OCI-LY3 (cell line): Measurements from ENCODE around the gene NCEH1.

ENCODE experiments used
- H2AFZ ChIP-seq: fragments of 200-600, 300-600 bp; shearing (Covaris generic); 2 replicates; pipeline ENCODE4 v1.6.0; 2014; ENCODE audit warnings: antibody characterized with exemption, low read depth, low read length
- H3K27ac ChIP-seq: fragments of 200-600, 300-600 bp; sonication (generic); 2 replicates; pipeline ENCODE4 v1.5.1; 2014; ENCODE audit warnings: mild to moderate bottlenecking, low read length, moderate library complexity, mixed read lengths
- H3K27me3 ChIP-seq: fragments of 200-600, 300-600 bp; sonication (generic); 2 replicates; pipeline ENCODE4 v1.6.1; 2014; ENCODE audit warnings: low read depth, low read length, mixed read lengths
- H3K36me3 ChIP-seq: fragments of 200-600, 300-600 bp; sonication (generic); replicated peaks from 2 replicates; pipeline ENCODE3; 2014; ENCODE audit warnings: low read depth, low read length, mixed read lengths
- H3K4me1 ChIP-seq: fragments of 300-600, 200-600 bp; sonication (generic); 2 replicates; pipeline ENCODE4 v1.6.1; 2014; ENCODE audit warnings: low read length, mixed read lengths
- H3K4me2 ChIP-seq: fragments of 200-600, 300-600 bp; sonication (generic); 2 replicates; pipeline ENCODE4 v1.6.1; 2014; ENCODE audit warnings: low read length, mixed read lengths
- H3K4me3 ChIP-seq: fragments of 300-600, 200-600 bp; sonication (generic); 2 replicates; pipeline ENCODE4 v1.5.1; 2014; ENCODE audit warnings: antibody characterized with exemption, mild to moderate bottlenecking, low read length, moderate library complexity
- H3K79me2 ChIP-seq: fragments of 300-600, 200-600 bp; shearing (Covaris generic); 2 replicates; pipeline ENCODE4 v1.6.1; 2014; ENCODE audit warnings: mild to moderate bottlenecking, low read length, mixed read lengths
- H3K9ac ChIP-seq: fragments of 300-600, 200-600 bp; shearing (Covaris generic); 2 replicates; pipeline ENCODE4 v1.6.0; 2014; ENCODE audit warnings: mild to moderate bottlenecking, low read length, moderate library complexity
- H3K9me3 ChIP-seq: fragments of 200-600, 300-600 bp; shearing (Covaris generic); 2 replicates; pipeline ENCODE4 v1.6.1; 2014; ENCODE audit warnings: low read length, mixed read lengths; ENCODE audit not compliant: insufficient read depth
- H4K20me1 ChIP-seq: fragments of 200-600, 300-600 bp; sonication (generic); 2 replicates; pipeline ENCODE4 v1.6.1; 2016; ENCODE audit warnings: low read length, mixed read lengths; ENCODE audit not compliant: insufficient read depth
- CTCF ChIP-seq: fragments of 200-600, 300-600 bp; sonication (generic); IDR thresholded peaks from 2 replicates; pipeline ENCODE4 v1.5.1; 2014; ENCODE audit warnings: antibody characterized with exemption, low read length, low read depth
- EZH2phosphoT487 ChIP-seq: fragments of 200-600 bp; shearing (Covaris generic); IDR thresholded peaks from 2 replicates; pipeline ENCODE4 v1.6.1; 2018; ENCODE audit warnings: antibody characterized with exemption, mixed run types, low read depth

The NCEH1 gene

GRCh38 chr3:172700936-172701455 lies 9.9 kb downstream of the NCEH1 start:
- Histone ChIP-seq H2AFZ (no peak overlapping the region), H3K9ac (no peak overlapping the region), H4K20me1 (no peaks in the 10 kb centered on the region), H3K9me3 (no peaks in the 10 kb centered on the region), H3K27me3 (no peaks in the 10 kb centered on the region), H3K79me2 (no peaks in the 10 kb centered on the region), H3K4me3 (no peak overlapping the region), H3K4me1 (peaks cover 11% of the 10 kb centered on the region), H3K4me2 (no peak overlapping the region), H3K27ac (no peak overlapping the region), H3K36me3 (no peaks in the 10 kb centered on the region)
- no peak for TF ChIP-seq CTCF
- TF ChIP-seq EZH2phosphoT487 = no peak

GRCh38 chr3:172700256-172700655 lies 10.6 kb downstream of the NCEH1 start:
- no peak overlapping the region for H2AFZ ChIP-seq
- H3K79me2 ChIP-seq = no peaks in the 10 kb centered on the region
- H3K9me3 ChIP-seq = no peaks in the 10 kb centered on the region
- H3K9ac ChIP-seq = no peak overlapping the region
- no peak for TF ChIP-seq CTCF
- TF ChIP-seq EZH2phosphoT487 = no peak
- peaks cover 11% of the 10 kb centered on the region for H3K4me1 ChIP-seq
- no peak overlapping the region for H3K4me3 ChIP-seq
- no peaks in the 10 kb centered on the region for H3K36me3 ChIP-seq
- no peaks in the 10 kb centered on the region for H4K20me1 ChIP-seq
- H3K27ac ChIP-seq = no peak overlapping the region
- no peaks in the 10 kb centered on the region for H3K27me3 ChIP-seq
- H3K4me2 ChIP-seq = no peak overlapping the region

- Histone ChIP-seq H3K27me3 (no peaks in the 10 kb centered on the region), H2AFZ (no peak overlapping the region), H3K9me3 (no peaks in the 10 kb centered on the region), H3K9ac (no peak overlapping the region), H3K36me3 (no peaks in the 10 kb centered on the region), H3K4me1 (peaks cover 11% of the 10 kb centered on the region), H3K4me2 (peak overlapping the region; percentile 15), H3K79me2 (no peaks in the 10 kb centered on the region), H3K27ac (no peak overlapping the region; the same call in 1 of the 2 replicates), H4K20me1 (no peaks in the 10 kb centered on the region), H3K4me3 (no peak overlapping the region)
- no peak for TF ChIP-seq EZH2phosphoT487
- no peak for TF ChIP-seq CTCF
These were observed 11.8 kb downstream of the NCEH1 start for GRCh38 chr3:172699031-172699430.

- H3K27me3 ChIP-seq = no peaks in the 10 kb centered on the region
- no peak overlapping the region for H3K9ac ChIP-seq
- no peaks in the 10 kb centered on the region for H3K36me3 ChIP-seq
- H3K4me3 ChIP-seq = no peak overlapping the region
- 0 out of 2 replicates have a peak overlapping the region, but pooled peaks have one; percentile 23 for H2AFZ ChIP-seq
- H3K27ac ChIP-seq = peak overlapping the region; percentile 1; the same call in 1 of the 2 replicates
- H3K4me1 ChIP-seq = peaks cover 11% of the 10 kb centered on the region
- H3K79me2 ChIP-seq = no peaks in the 10 kb centered on the region
- no peaks in the 10 kb centered on the region for H4K20me1 ChIP-seq
- TF ChIP-seq EZH2phosphoT487 = no peak
- TF ChIP-seq CTCF = no peak
- H3K9me3 ChIP-seq = no peaks in the 10 kb centered on the region
- H3K4me2 ChIP-seq = peak overlapping the region; percentile 15
These were observed 12.2 kb downstream of the NCEH1 start for GRCh38 chr3:172698631-172699030.
